ENCODE results near the gene SHROOM3.

Gene SHROOM3

GRCh38 chr4:76821641-76822040, 386.6 kb downstream of the SHROOM3 start:
- DNase-seq (ENCODE audit: low read depth), result no peak

GRCh38 chr4:76822303-76822702, 387.3 kb downstream of the SHROOM3 start:
- no peak for DNase-seq (ENCODE audit: low read depth)

GRCh38 chr4:76823495-76823894, 388.5 kb downstream of the SHROOM3 start:
- DNase-seq (ENCODE audit: low read depth), result no peak

- DNase-seq (ENCODE audit: low read depth), result no peak
Observed at GRCh38 chr4:76830612-76830963, 395.6 kb downstream of the SHROOM3 start.

GRCh38 chr4:76830964-76831703, 396.1 kb downstream of the SHROOM3 start:
- peak; percentile 91 for DNase-seq (ENCODE audit: low read depth)

- DNase-seq (ENCODE audit: low read depth), result no peak
Observed at GRCh38 chr4:76831711-76832373, 396.8 kb downstream of the SHROOM3 start.

Measured in ELR (cell line).